Choroid plexus epithelial cell (primary cell): ENCODE results near the gene PROK1.

Source experiments
- DNase-seq: peaks from one replicate; pipeline ENCODE4 v3.0.0-alpha.2; 2010; ENCODE audit warnings: low read depth
- H3K4me3 ChIP-seq: 2 replicates; pipeline ENCODE4 v1.5.1; 2011; ENCODE audit warnings: low read depth, mild to moderate bottlenecking, control low read depth, low read length, moderate library complexity
- CTCF ChIP-seq: conservative IDR thresholded peaks from 2 replicates; pipeline ENCODE4 v1.5.1; 2011; ENCODE audit warnings: low read depth, mild to moderate bottlenecking, control low read depth, inconsistent platforms, low read length, moderate library complexity

PROK1 gene

GRCh38 chr1:110488867-110489266 lies 37.9 kb downstream of the PROK1 start:
- no peak for TF ChIP-seq CTCF
- no peak for DNase-seq
- H3K4me3 ChIP-seq: no peak overlapping the region

- no peak for DNase-seq
- H3K4me3 ChIP-seq: no peak overlapping the region
- TF ChIP-seq CTCF: no peak
Observed at GRCh38 chr1:110489406-110489805, 38.5 kb downstream of the PROK1 start.

- TF ChIP-seq CTCF: no peak
- no peak overlapping the region for H3K4me3 ChIP-seq
- DNase-seq: no peak
Observed at GRCh38 chr1:110489973-110490542, 39.1 kb downstream of the PROK1 start.

- no peak for TF ChIP-seq CTCF
- H3K4me3 ChIP-seq: no peak overlapping the region
- no peak for DNase-seq
Observed at GRCh38 chr1:110490791-110491451, 40.0 kb downstream of the PROK1 start.

GRCh38 chr1:110492573-110492972 lies 41.6 kb downstream of the PROK1 start:
- no peak for DNase-seq
- no peak overlapping the region for H3K4me3 ChIP-seq
- TF ChIP-seq CTCF: no peak

GRCh38 chr1:110493059-110493699 lies 42.2 kb downstream of the PROK1 start:
- no peak overlapping the region for H3K4me3 ChIP-seq
- TF ChIP-seq CTCF: no peak
- DNase-seq: no peak
